Upper lobe of left lung (tissue), 6 donors: ENCODE measurements around the gene AMOTL1. TPM values are rescaled to one million over a fixed set of nuclear protein-coding genes. Genes with fewer than 3 reads are reported as not detected.

Source experiments
- ATAC-seq, 2 donors: fragments of 200-7000 bp; cut with Tn5 transposase; one replicate each; pipeline ENCODE4 v1.9.1; 2022; ENCODE audit warnings: mild to moderate bottlenecking in 2 of 2, moderate library complexity in 2 of 2; ENCODE audit not compliant: low FRiP score in 2 of 2
- DNase-seq, 2 donors: peaks; one replicate each; pipeline ENCODE4 v3.0.0-alpha.2; 2019 to 2020
- H3K27ac ChIP-seq, 4 donors: fragments of 200-600 bp; sonication (generic); one replicate each; pipeline ENCODE4 v1.5.1; 2016 to 2019
- H3K27me3 ChIP-seq, 4 donors: fragments of 200-600 bp; sonication (generic); one replicate each; pipeline ENCODE4 v1.5.1; 2017 to 2019
- H3K36me3 ChIP-seq, 4 donors: fragments of 200-600 bp; sonication (generic); one replicate each; pipeline ENCODE4 v1.5.1; 2016 to 2019
- H3K4me1 ChIP-seq, 4 donors: fragments of 200-600 bp; sonication (generic); one replicate each; pipeline ENCODE4 v1.5.1; 2018 to 2019
- H3K4me3 ChIP-seq, 4 donors: fragments of 200-600 bp; sonication (generic); one replicate each; pipeline ENCODE4 v1.5.1; 2017 to 2019; ENCODE audit warnings: mild to moderate bottlenecking in 2 of 4, moderate library complexity in 1 of 4
- H3K9me3 ChIP-seq, 4 donors: fragments of 200-600 bp; sonication (generic); one replicate each; pipeline ENCODE4 v1.5.1; 2018 to 2019
- EP300 ChIP-seq, 4 donors: sonication (generic); formaldehyde crosslinking; IDR thresholded peaks; one replicate each; pipeline ENCODE4 v1.5.1; 2017; ENCODE audit warnings: antibody characterized with exemption in 4 of 4, control low read depth in 2 of 4
- POLR2A ChIP-seq, 4 donors: fragments of 450-650 bp; IDR thresholded peaks; one replicate each; pipeline ENCODE4 v1.5.1; 2016 to 2017; ENCODE audit warnings: antibody characterized with exemption in 4 of 4, mild to moderate bottlenecking in 2 of 4
- POLR2AphosphoS5 ChIP-seq, 2 donors: sonication (generic); formaldehyde crosslinking; IDR thresholded peaks; one replicate each; pipeline ENCODE4 v1.5.1; 2017; ENCODE audit warnings: antibody characterized with exemption in 2 of 2
- WGBS, 2 donors: methylation state at CpG; one replicate each; pipeline ENCODE4 v1.1.5; 2017 to 2018; 5-methylcytosine and 5-hydroxymethylcytosine counted together
- total RNA-seq, 6 donors: library from RNA; depleted of rRNA in 4 of 6; stranded (reverse); fragments of >200 nt in 4 of 6; gene quantifications; one replicate each; pipeline versions ENCODE4 v1.1.0 to v1.2.1, GENCODE V29; 2016 to 2021
- TF ChIP-seq, protein P1 (sequence below), 6 experiments: fragments of 450-650 bp in 4 of 6; fragments of 200-600 bp in 2 of 6; sonication (generic) in 2 of 6; IDR thresholded peaks; one replicate each; pipeline ENCODE4 v1.5.1; 2016 to 2019; ENCODE audit warnings: antibody characterized with exemption in 6 of 6
- donor health status: DM: no; HTN: no; CAD: no; lungs with moderate emphysema.
- donor health status: DM: no; HTN: yes; CAD: no; lungs with severe emphysema.

Gene AMOTL1
- total RNA-seq, 6 donors from 2014 or later = 30.4 to 54.7 (median 46.1) TPM

GRCh38 chr11:94838027-94838731, 70.0 kb downstream of the AMOTL1 start:
- H3K36me3 ChIP-seq = peaks cover 0 to 15% (median 0%) of the 10 kb centered on the region in 4 donors
- DNase-seq (no peak), ATAC-seq (no peak)
- no peak overlapping the region for H3K4me3 ChIP-seq
- no peak for TF ChIP-seq POLR2A (IDR thresholded peaks at IDR 0.05)
- peak in 1 of 2 donors; percentile 22 for TF ChIP-seq POLR2AphosphoS5 (IDR thresholded peaks at IDR 0.05)
- WGBS, 2 donors = 57 to 62% methylated on average over 2 of the region's 2 CpGs
- H3K27ac ChIP-seq = peak overlapping the region in 3 of 4 donors; percentile 1 to 55 (median 23)
- H3K4me1 ChIP-seq = peaks cover 16 to 40% (median 38%) of the 10 kb centered on the region in 4 donors
- no peaks in the 10 kb centered on the region for H3K27me3 ChIP-seq
- H3K9me3 ChIP-seq = no peaks in the 10 kb centered on the region

DNA sequence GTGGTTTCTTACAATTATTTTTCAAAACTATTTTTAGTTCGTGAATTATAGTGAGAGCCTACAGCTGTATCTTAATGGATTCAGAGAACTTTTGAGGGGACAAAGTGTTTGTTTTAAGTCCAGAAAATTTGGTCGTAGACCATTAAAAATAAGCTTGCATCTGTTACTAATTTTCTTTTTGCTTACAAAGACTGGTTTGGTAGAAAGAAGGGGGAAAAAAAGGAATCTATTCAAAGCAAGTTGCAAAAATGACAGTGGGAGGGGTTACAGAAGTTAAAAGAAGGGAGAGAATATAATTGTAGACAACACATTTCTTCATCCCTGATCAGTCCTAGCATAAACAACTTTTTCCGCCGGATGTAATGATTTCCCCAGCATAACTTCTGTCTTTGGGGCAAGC, 72.1 kb downstream of the AMOTL1 start:
- Histone ChIP-seq H3K27ac (no peak overlapping the region), H3K4me3 (no peak overlapping the region), H3K9me3 (no peaks in the 10 kb centered on the region), H3K4me1 (peaks cover 5 to 31% (median 25%) of the 10 kb centered on the region in 4 donors), H3K36me3 (peaks cover 0 to 9% (median 0%) of the 10 kb centered on the region in 4 donors), H3K27me3 (no peaks in the 10 kb centered on the region)
- TF ChIP-seq POLR2AphosphoS5 (IDR thresholded peaks at IDR 0.05) = no peak
- no peak for TF ChIP-seq POLR2A (IDR thresholded peaks at IDR 0.05)
- TF ChIP-seq, protein P1, sequence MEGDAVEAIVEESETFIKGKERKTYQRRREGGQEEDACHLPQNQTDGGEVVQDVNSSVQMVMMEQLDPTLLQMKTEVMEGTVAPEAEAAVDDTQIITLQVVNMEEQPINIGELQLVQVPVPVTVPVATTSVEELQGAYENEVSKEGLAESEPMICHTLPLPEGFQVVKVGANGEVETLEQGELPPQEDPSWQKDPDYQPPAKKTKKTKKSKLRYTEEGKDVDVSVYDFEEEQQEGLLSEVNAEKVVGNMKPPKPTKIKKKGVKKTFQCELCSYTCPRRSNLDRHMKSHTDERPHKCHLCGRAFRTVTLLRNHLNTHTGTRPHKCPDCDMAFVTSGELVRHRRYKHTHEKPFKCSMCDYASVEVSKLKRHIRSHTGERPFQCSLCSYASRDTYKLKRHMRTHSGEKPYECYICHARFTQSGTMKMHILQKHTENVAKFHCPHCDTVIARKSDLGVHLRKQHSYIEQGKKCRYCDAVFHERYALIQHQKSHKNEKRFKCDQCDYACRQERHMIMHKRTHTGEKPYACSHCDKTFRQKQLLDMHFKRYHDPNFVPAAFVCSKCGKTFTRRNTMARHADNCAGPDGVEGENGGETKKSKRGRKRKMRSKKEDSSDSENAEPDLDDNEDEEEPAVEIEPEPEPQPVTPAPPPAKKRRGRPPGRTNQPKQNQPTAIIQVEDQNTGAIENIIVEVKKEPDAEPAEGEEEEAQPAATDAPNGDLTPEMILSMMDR (IDR thresholded peaks at IDR 0.05) = no peak
- TF ChIP-seq EP300 (IDR thresholded peaks at IDR 0.05) = no peak
- ATAC-seq = no peak
- 66 to 83% methylated on average over 4 of the region's 4 CpGs for WGBS, 2 donors
- DNase-seq = no peak

GRCh38 chr11:94844031-94844430, 75.9 kb downstream of the AMOTL1 start:
- Histone ChIP-seq H3K4me3 (no peak overlapping the region), H3K36me3 (peaks cover 0 to 8% (median 0%) of the 10 kb centered on the region in 4 donors), H3K4me1 (peaks cover 9 to 17% (median 13%) of the 10 kb centered on the region in 4 donors), H3K27me3 (no peaks in the 10 kb centered on the region), H3K9me3 (no peaks in the 10 kb centered on the region), H3K27ac (no peak overlapping the region)
- TF ChIP-seq POLR2A (IDR thresholded peaks at IDR 0.05) (no peak), EP300 (IDR thresholded peaks at IDR 0.05) (no peak), POLR2AphosphoS5 (IDR thresholded peaks at IDR 0.05) (no peak)
- TF ChIP-seq, protein P1 (IDR thresholded peaks at IDR 0.05) = no peak
- DNase-seq = no peak
- no peak for ATAC-seq

GRCh38 chr11:94845622-94846021, 77.5 kb downstream of the AMOTL1 start:
- ATAC-seq (peak in 1 of 2 donors; percentile 83), DNase-seq (peak in 1 of 2 donors; percentile 55)
- TF ChIP-seq EP300 (IDR thresholded peaks at IDR 0.05) (no peak), POLR2AphosphoS5 (IDR thresholded peaks at IDR 0.05) (peak in 1 of 2 donors; percentile 56)

DNA sequence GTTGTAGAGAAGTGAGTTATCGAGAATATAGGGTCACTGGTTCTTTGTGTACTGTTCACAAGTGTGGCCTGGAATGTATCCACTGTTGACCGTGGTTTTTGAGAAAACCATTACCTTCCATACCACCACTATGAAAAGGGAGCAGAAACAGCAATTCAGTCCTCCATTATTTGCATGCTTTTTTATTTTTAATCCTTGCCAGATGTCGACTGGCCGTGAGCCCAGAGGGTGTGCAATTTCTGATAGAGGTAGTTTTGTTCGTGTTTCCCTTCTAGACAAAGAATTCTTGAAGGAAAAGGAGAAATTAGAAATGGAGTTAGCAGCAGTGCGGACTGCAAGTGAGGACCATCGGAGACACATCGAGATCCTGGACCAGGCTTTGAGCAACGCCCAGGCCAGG, 81.7 kb downstream of the AMOTL1 start:
- no peak overlapping the region for H3K27ac ChIP-seq
- ATAC-seq = no peak
- 77 to 80% methylated on average over 9 of the region's 9 CpGs for WGBS, 2 donors

More at GRCh38 chr11:94845622-94846021, 77.5 kb downstream of the AMOTL1 start:
- H3K36me3 ChIP-seq = peaks cover 0 to 10% (median 4%) of the 10 kb centered on the region in 4 donors
- peaks cover 9 to 17% (median 13%) of the 10 kb centered on the region in 4 donors for H3K4me1 ChIP-seq
- H3K27ac ChIP-seq = peak overlapping the region in 2 of 4 donors; percentile 18 to 29
- H3K9me3 ChIP-seq = no peaks in the 10 kb centered on the region
- H3K27me3 ChIP-seq = no peaks in the 10 kb centered on the region
- 42 to 47% methylated on average over 3 of the region's 3 CpGs for WGBS, 2 donors
- H3K4me3 ChIP-seq = no peak overlapping the region

More for the DNA sequence above, 81.7 kb downstream of the AMOTL1 start:
- Histone ChIP-seq H3K4me1 (peaks cover 8 to 21% (median 14%) of the 10 kb centered on the region in 4 donors), H3K36me3 (peaks cover 7 to 44% (median 23%) of the 10 kb centered on the region in 4 donors), H3K4me3 (no peak overlapping the region), H3K27me3 (no peaks in the 10 kb centered on the region), H3K9me3 (no peaks in the 10 kb centered on the region)
- DNase-seq = no peak
- no peak for TF ChIP-seq POLR2AphosphoS5 (IDR thresholded peaks at IDR 0.05)
- no peak for TF ChIP-seq EP300 (IDR thresholded peaks at IDR 0.05)
- no peak for TF ChIP-seq POLR2A (IDR thresholded peaks at IDR 0.05)
- TF ChIP-seq, protein P1 (IDR thresholded peaks at IDR 0.05) = no peak
